H7 (cell line): ENCODE results near the gene PRPH2. TPM values are rescaled to one million over a fixed set of nuclear protein-coding genes. Genes with fewer than 3 reads are reported as not detected.
"Not testable (repeated sequence)": the region's sequence is repeated elsewhere in the genome, so short reads cannot be mapped to it uniquely, and the experiment has no call there.

Experiments used
- DNase-seq: peaks from one replicate; pipeline ENCODE4 v3.0.0; 2012
- H3K27me3 ChIP-seq: 2 replicates; pipeline ENCODE4 v1.6.0; 2011; ENCODE audit warnings: mild to moderate bottlenecking, low read length; ENCODE audit not compliant: control insufficient read depth, insufficient read depth
- H3K36me3 ChIP-seq: replicated peaks from 2 replicates; pipeline ENCODE4 v1.5.1; 2011; ENCODE audit warnings: low read length; ENCODE audit not compliant: control insufficient read depth, insufficient read depth
- H3K4me3 ChIP-seq: 2 replicates; pipeline ENCODE4 v1.5.1; 2011; ENCODE audit warnings: low read depth, mild to moderate bottlenecking, control low read depth, low read length, moderate library complexity; ENCODE audit not compliant: insufficient read depth
- total RNA-seq: library from RNA; depleted of rRNA; stranded (reverse); fragments of >200 nt; shearing (Covaris generic); gene quantifications from 2 replicates; pipeline ENCODE4 v1.2.3, GENCODE V29; 2014

Gene PRPH2
- total RNA-seq, 1 experiment from 2014 or later, result 1.2 TPM

DNA sequence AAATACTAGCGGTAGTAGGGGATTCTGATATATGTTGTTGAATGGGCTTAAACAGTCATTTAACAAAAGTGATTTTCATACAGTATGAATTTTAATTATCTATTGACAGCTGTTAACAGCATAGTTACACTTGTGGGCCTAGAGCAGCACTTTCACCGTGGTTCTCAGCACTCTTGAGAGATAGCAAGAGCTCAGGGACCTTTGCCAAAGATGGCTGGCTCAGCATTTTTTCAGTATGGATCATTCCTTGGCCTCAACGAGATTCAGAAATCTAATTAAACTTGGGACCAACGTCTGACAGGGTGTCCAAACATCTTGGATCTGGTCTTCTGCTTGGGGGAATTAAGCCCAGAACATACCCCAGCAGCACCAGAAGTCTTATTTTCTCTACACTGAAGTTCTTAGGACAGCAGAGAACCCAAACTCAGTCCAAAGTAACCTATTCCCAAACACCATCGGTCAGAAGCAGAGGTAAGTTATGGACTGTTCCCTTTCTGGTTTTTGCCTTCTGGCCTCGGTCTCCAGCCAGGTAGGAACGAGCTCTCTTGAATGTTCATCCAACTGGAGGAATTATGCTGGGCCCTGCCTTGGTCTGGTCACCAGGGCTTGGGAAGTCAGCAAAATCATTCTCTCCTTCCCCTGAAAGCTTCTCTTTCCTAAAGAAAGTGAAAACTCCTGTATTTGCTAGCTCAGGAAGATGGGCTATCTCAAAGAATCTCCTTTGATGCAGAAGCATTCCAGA, 25.7 kb downstream of the PRPH2 start:
- Histone ChIP-seq H3K27me3 (no peaks in the 10 kb centered on the region), H3K4me3 (no peak overlapping the region), H3K36me3 (peaks cover 1% of the 10 kb centered on the region)
- DNase-seq, result no peak

DNA sequence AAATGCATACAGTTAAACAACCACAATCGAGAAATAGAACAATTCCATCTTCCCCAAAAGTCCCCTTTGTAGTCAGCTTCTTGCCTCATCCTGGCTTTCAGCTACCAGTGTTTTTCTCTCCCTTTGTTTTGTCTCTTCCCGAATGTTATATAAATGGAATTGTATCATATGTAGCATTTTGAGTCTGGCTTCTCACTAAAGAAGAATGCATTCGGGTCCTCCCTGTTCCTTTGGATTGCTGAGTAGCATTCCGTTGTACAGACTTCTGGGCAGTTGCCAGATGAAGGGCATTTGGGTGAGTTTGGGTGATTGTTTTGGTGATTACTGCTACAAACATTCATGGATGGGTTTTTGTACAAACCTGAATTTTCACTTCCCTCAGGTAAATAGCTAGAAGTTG, 27.8 kb downstream of the PRPH2 start:
- H3K27me3 ChIP-seq, result no peaks in the 10 kb centered on the region
- DNase-seq, result no peak
- H3K36me3 ChIP-seq, result peaks cover 9% of the 10 kb centered on the region
- no peak overlapping the region for H3K4me3 ChIP-seq

DNA sequence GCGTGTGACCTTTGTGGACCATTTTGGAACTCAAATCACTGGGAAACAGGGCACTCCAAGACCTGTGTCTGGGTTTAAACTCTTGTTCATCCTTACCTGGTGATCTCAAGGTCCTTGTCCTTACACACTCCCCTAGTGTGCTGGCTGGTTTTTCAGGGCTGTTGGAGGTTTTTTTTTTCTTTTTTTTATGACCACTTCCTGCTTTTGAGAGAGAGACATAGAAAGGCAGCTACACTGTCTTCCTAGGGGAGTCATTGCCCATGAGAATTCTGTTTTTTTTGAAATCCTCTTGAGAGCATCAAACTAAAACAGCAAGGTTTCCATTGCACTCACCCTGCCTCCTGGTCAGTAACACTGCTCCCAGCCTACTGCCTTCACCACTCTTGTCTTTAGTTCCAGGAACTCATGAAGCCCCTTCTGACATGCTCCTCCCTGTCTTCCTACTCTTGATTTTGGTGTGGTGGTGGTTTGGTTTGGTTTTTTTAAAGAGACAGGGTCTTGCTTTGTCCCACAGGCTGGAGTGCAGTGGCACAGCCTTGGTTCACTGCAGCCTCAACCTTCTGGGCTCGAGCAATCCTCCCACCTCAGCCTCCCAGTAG, 28.6 kb downstream of the PRPH2 start:
- H3K27me3 ChIP-seq, result no peaks in the 10 kb centered on the region
- no peak overlapping the region for H3K4me3 ChIP-seq
- DNase-seq, result no peak
- peaks cover 11% of the 10 kb centered on the region for H3K36me3 ChIP-seq

- Histone ChIP-seq H3K36me3 (peaks cover 18% of the 10 kb centered on the region), H3K4me3 (no peak overlapping the region), H3K27me3 (no peaks in the 10 kb centered on the region)
- DNase-seq, result no peak
Observed at GRCh38 chr6:42692137-42692911, 30.1 kb downstream of the PRPH2 start.

- Histone ChIP-seq H3K4me3 (no peak overlapping the region), H3K36me3 (peaks cover 18% of the 10 kb centered on the region), H3K27me3 (no peaks in the 10 kb centered on the region)
- DNase-seq, result no peak
Observed at GRCh38 chr6:42690872-42691271, 31.5 kb downstream of the PRPH2 start.

DNA sequence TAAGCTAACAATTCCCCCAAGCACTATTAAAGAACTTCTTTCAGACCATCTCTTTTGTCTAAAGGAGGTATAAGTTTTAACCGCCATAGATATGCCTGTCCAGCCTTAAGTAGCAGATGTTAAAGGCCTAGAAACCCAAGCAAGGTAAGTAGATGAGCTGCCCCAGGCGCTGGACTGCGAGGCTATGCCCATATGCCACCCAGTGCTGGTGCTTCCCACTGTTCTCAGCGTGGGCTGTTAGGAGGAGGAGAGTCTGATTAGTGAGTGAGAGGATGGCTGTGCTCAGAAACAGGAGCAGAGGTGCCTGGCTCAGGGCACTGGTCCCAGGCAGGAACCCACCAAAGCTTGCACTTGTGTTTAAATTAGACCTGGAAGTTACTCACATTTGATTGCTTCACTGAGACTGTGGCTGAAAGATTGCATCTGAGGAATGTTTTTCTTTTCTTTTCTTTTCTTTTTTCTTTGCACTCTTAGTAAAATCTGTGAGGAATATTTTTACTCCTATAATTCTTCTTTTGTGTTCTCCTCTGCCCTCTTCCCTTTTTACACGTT, 32.2 kb downstream of the PRPH2 start:
- Histone ChIP-seq H3K4me3 (no peak overlapping the region), H3K36me3 (peaks cover 18% of the 10 kb centered on the region), H3K27me3 (no peaks in the 10 kb centered on the region)
- DNase-seq, result no peak

- Histone ChIP-seq H3K27me3 (no peaks in the 10 kb centered on the region), H3K4me3 (no peak overlapping the region), H3K36me3 (peaks cover 22% of the 10 kb centered on the region)
- DNase-seq, result no peak
Observed at GRCh38 chr6:42689371-42689770, 33.0 kb downstream of the PRPH2 start.

DNA sequence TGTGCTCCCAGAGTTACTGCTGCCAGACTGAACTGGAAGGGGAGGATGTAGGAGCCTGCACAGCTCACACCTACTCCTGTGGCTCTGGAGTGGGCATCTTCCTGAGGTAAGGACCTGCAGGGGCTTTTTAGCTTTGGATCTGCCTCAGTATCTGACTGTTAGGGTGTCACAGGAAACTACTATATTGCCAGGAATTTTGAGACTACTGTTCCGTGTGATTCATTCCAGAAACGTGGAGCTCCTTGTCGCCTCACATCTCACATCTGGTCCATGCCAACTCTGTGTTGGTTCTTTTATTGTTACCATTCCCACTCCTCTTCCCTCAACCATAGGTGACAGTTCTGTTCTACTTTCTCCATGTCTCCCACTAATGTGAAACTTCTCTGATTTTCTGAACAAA, 34.1 kb downstream of the PRPH2 start:
- peaks cover 22% of the 10 kb centered on the region for H3K36me3 ChIP-seq
- no peaks in the 10 kb centered on the region for H3K27me3 ChIP-seq
- no peak overlapping the region for H3K4me3 ChIP-seq
- DNase-seq, result no peak

- H3K27me3 ChIP-seq, result no peaks in the 10 kb centered on the region
- peaks cover 16% of the 10 kb centered on the region for H3K36me3 ChIP-seq
- no peak overlapping the region for H3K4me3 ChIP-seq
- DNase-seq, result no peak
Observed at GRCh38 chr6:42679358-42679757, 43.0 kb downstream of the PRPH2 start.

- no peak for DNase-seq
- Histone ChIP-seq H3K27me3 (no peaks in the 10 kb centered on the region), H3K4me3 (no peak overlapping the region), H3K36me3 (peaks cover 20% of the 10 kb centered on the region)
Observed at GRCh38 chr6:42674780-42675179, 47.6 kb downstream of the PRPH2 start.

DNA sequence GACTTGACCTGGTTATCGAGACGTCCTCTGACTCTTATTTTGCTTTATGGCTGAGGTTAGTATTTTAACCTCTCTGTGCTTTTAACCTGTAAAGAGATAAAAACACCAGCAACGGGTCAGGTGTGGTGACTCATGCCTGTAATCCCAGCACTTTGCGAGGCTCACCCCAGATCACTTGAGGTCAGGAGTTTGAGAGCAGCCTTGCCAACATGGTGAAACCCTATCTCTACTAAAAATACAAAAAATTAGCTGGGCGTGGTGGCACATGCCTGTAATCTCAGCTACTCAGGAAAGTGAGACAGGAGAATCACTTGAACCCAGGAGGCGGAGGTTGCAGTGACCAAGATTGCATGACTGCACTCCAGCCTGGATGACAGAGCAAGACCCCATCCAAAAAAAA, 48.0 kb downstream of the PRPH2 start:
- not testable (repeated sequence) for H3K4me3 ChIP-seq, H3K27me3 ChIP-seq, DNase-seq
- peaks cover 21% of the 10 kb centered on the region for H3K36me3 ChIP-seq

DNA sequence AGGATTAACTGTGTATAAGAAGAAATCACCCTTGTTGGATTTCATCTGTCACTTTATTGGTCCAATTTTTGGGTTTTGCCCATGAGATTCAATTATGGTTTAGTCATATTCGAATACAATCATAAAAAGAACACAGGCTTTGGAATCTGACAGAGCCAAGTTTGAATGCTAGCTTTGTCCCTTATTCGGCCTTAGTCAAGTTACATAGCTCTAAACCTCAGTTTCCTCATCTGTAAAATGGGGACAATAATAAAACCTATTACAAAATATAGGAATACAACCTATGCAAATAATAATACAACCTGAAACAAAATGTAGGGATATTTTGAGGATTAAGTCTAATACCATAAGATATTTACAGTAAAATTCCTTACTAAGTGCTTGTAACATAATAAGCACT, 57.7 kb downstream of the PRPH2 start:
- H3K36me3 ChIP-seq, result peaks cover 13% of the 10 kb centered on the region
- H3K27me3 ChIP-seq, result no peaks in the 10 kb centered on the region
- no peak for DNase-seq
- H3K4me3 ChIP-seq, result no peak overlapping the region

DNA sequence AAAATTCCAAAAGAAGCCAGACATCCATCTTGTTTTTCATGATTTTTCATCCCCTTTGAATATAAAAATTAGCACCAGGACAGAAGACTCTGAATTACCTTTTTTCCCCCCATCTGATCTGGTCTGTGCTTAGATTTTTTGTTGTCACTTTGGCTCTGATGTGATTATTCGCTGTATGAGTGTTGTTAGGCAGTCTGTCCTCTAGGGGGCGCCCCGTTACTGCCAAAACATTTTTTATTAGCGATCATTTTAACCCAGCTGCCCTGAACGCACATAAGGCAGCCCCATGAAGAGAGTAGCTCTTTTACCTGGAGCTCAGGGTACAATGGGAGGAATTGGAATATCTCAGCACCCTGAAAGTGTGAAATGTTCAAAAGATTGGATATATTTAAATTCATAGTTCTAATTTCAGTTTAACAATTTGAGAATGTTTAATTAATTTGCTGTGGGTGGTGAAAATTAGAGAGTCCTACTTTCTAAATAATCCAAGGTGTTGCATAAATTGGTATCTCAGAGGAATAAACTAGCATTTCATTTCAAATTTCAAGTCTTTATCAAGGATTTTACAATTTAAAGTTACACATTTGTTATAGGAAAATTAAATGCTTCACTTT, 60.8 kb downstream of the PRPH2 start:
- Histone ChIP-seq H3K36me3 (peaks cover 15% of the 10 kb centered on the region), H3K4me3 (no peak overlapping the region), H3K27me3 (no peaks in the 10 kb centered on the region)
- peak; percentile 57 for DNase-seq

- H3K36me3 ChIP-seq, result peaks cover 16% of the 10 kb centered on the region
- H3K4me3 ChIP-seq, result no peak overlapping the region
- DNase-seq, result no peak
- no peaks in the 10 kb centered on the region for H3K27me3 ChIP-seq
Observed at GRCh38 chr6:42659806-42660205, 62.6 kb downstream of the PRPH2 start.
